ENCODE data around the gene SLC25A28.

SLC25A28 gene

DNA sequence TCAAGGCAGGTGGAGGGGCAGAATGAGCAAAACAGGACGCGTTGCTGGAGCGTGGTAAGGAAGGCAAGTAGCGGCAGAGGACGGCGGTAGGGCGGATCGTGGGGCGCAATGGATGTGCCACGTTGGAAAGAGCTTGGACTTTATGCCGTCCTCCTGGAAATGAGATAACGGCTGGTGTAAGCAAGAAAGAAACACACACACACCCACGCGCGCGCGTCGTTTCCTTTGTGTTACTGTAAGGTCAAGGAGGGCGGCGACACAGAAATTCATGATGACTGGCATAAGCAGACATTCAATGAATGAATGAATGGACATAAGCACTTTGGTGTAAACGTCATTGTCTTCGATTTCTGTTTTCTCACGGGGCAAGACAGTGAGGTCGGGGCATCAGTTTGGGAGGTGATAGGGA is 38.4 kb upstream of the SLC25A28 start:
- WGBS: 4% methylated on average over 24 of the region's 24 CpGs
- no peak overlapping the region for H2BK5ac ChIP-seq (ENCODE audit: low read depth, low read length, poor library complexity, severe bottlenecking)
- H2AFZ ChIP-seq (ENCODE audit: low read depth, low read length): peak overlapping the region; percentile 97

DNA sequence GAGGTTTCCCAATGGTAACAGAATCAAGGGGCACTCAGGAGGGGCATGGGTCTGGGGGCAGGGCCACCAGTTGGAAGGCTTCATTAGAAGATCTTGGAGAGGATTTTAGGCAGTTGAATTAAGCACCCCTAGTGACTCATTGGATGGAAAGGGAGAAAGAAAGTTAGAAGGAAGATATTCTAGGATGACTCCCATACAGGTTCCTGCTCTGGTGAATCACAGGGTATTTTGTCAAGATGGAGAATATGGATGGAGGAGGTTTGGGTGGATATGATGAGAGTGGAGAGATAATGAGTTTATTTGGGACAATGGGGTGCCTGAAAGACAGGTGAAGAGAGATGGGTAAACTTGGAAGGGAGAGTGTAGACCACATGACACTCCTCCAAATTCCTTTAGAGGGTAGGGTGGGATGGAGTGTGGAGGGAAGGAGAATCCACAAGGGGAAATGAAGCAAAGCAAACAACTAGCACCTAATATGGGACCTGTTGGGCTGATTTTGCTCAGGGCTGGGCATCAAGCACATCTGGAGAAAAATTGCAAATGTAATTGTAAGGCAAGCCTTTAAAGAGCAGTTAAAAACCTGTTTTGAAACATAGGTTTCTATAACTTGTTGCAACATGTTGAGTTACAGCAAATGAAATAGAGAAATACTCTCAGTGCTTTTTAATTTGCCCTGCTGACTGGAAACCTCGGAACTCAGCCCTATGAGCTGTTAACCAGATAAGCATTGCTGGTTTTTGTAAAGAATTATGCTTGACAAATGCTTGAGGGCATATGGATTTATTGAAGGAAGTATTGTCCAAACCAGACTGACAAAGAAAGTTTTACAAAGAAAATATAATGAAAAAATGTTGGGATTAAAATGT is 36.2 kb upstream of the SLC25A28 start:
- Histone ChIP-seq H3K27ac (ENCODE audit: low read length, poor library complexity, severe bottlenecking) (no peak overlapping the region), H2BK12ac (ENCODE audit: low read length in 2 of 2) (no peak overlapping the region), H2AK5ac (ENCODE audit: low read length, severe bottlenecking) (no peak overlapping the region), H3K4me3 (ENCODE audit: insufficient read depth in 1 of 2, low read depth in 1 of 2, low read length in 2 of 2) (no peak overlapping the region), H3K79me1 (replicated peaks; ENCODE audit: low read length, poor library complexity, severe bottlenecking) (peaks cover 6% of the 10 kb centered on the region), H4K8ac (ENCODE audit: low read length) (no peak overlapping the region), H2BK15ac (ENCODE audit: low read depth, poor library complexity, severe bottlenecking) (no peak overlapping the region), H3K36me3 (ENCODE audit: control insufficient read depth in 1 of 2, insufficient read depth in 2 of 2, low read depth in 1 of 2, low read length in 2 of 2) (no peaks in the 10 kb centered on the region), H2BK5ac (ENCODE audit: low read depth, low read length, poor library complexity, severe bottlenecking) (no peak overlapping the region), H3K18ac (ENCODE audit: low read depth in 1 of 2, low read length in 2 of 2) (no peak overlapping the region), H2AFZ (ENCODE audit: low read depth, low read length) (no peak overlapping the region), H3K9me3 (ENCODE audit: control insufficient read depth, low read length) (no peaks in the 10 kb centered on the region), H2BK120ac (ENCODE audit: low read depth, low read length) (no peak overlapping the region), H3K4me2 (ENCODE audit: low read length, poor library complexity, severe bottlenecking) (no peak overlapping the region), H3K4ac (ENCODE audit: low read depth in 1 of 2, low read length in 2 of 2) (no peak overlapping the region), H4K91ac (ENCODE audit: low read length) (no peak overlapping the region), H3K23ac (ENCODE audit: low read length in 2 of 2) (no peak overlapping the region), H3K4me1 (ENCODE audit: control insufficient read depth, insufficient read depth, low read depth, low read length) (peaks cover 6% of the 10 kb centered on the region), H3K27me3 (ENCODE audit: control insufficient read depth in 1 of 2, insufficient read depth in 1 of 2, low read length in 2 of 2) (no peaks in the 10 kb centered on the region), H3K9ac (ENCODE audit: low read length) (no peak overlapping the region), H3K14ac (ENCODE audit: low read length in 2 of 2) (no peak overlapping the region)
- no peak for DNase-seq
- WGBS: 6% methylated on average over 1 of the region's 1 CpG

More for the DNA sequence above, 38.4 kb upstream of the SLC25A28 start:
- Histone ChIP-seq H3K14ac (ENCODE audit: low read length in 2 of 2) (peak overlapping the region in 1 of 2 experiments; percentile 6), H3K9me3 (ENCODE audit: control insufficient read depth, low read length) (no peaks in the 10 kb centered on the region), H3K4me1 (ENCODE audit: control insufficient read depth, insufficient read depth, low read depth, low read length) (peaks cover 9% of the 10 kb centered on the region), H2AK5ac (ENCODE audit: low read length, severe bottlenecking) (no peak overlapping the region), H3K9ac (ENCODE audit: low read length) (peak overlapping the region; percentile 98), H3K79me1 (replicated peaks; ENCODE audit: low read length, poor library complexity, severe bottlenecking) (peaks cover 6% of the 10 kb centered on the region), H4K8ac (ENCODE audit: low read length) (peak overlapping the region; percentile 17), H3K36me3 (ENCODE audit: control insufficient read depth in 1 of 2, insufficient read depth in 2 of 2, low read depth in 1 of 2, low read length in 2 of 2) (peaks cover 3 to 19% of the 10 kb centered on the region in 2 experiments), H2BK15ac (ENCODE audit: low read depth, poor library complexity, severe bottlenecking) (no peak overlapping the region), H3K4me3 (ENCODE audit: insufficient read depth in 1 of 2, low read depth in 1 of 2, low read length in 2 of 2) (peak overlapping the region; percentile 81 to 86), H3K18ac (ENCODE audit: low read depth in 1 of 2, low read length in 2 of 2) (peak overlapping the region; percentile 1 to 58), H3K23ac (ENCODE audit: low read length in 2 of 2) (no peak overlapping the region), H3K27ac (ENCODE audit: low read length, poor library complexity, severe bottlenecking) (no peak overlapping the region), H2BK12ac (ENCODE audit: low read length in 2 of 2) (peak overlapping the region in 1 of 2 experiments; percentile 66), H3K4me2 (ENCODE audit: low read length, poor library complexity, severe bottlenecking) (peak overlapping the region; percentile 76), H3K4ac (ENCODE audit: low read depth in 1 of 2, low read length in 2 of 2) (peak overlapping the region in 1 of 2 experiments; percentile 33), H3K27me3 (ENCODE audit: control insufficient read depth in 1 of 2, insufficient read depth in 1 of 2, low read length in 2 of 2) (no peaks in the 10 kb centered on the region), H4K91ac (ENCODE audit: low read length) (no peak overlapping the region), H2BK120ac (ENCODE audit: low read depth, low read length) (no peak overlapping the region)
- DNase-seq: peak; percentile 51

GRCh38 chr10:99654390-99655175 is 34.3 kb upstream of the SLC25A28 start:
- WGBS: 88% methylated on average over 8 of the region's 9 CpGs

DNA sequence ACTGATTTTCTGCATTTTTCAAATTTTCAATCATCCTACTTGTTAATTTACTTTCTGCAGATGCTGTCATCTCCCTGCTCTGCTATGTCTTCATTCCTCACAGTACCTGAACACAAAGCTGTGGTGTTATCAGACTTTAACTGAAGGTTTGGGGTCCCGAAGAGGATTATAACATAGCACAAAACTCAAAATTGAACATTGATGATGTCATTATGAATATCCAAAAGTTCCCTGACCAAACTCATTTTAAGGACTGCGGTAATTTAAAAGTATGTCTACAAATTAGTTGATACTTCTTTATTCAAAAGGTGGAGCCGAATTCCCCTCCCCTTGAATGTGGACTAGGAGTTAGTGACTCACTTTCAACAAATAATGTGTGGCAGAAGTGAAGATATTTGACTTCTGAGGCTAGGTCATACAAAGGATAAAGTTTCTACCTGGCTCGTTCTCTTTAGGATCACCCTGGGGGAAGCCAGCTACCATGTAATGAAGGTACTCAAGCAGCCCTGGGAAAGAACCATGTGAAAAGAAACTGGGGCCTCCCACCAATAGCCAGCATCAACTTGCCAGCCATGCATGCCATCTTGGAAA is 32.7 kb upstream of the SLC25A28 start:
- Histone ChIP-seq H2BK5ac (ENCODE audit: low read depth, low read length, poor library complexity, severe bottlenecking) (no peak overlapping the region), H3K27ac (ENCODE audit: low read length, poor library complexity, severe bottlenecking) (no peak overlapping the region), H3K9ac (ENCODE audit: low read length) (no peak overlapping the region), H3K27me3 (ENCODE audit: control insufficient read depth in 1 of 2, insufficient read depth in 1 of 2, low read length in 2 of 2) (no peaks in the 10 kb centered on the region), H3K18ac (ENCODE audit: low read depth in 1 of 2, low read length in 2 of 2) (no peak overlapping the region), H2AK5ac (ENCODE audit: low read length, severe bottlenecking) (no peak overlapping the region), H4K8ac (ENCODE audit: low read length) (no peak overlapping the region), H2BK12ac (ENCODE audit: low read length in 2 of 2) (no peak overlapping the region), H4K91ac (ENCODE audit: low read length) (no peak overlapping the region), H3K23ac (ENCODE audit: low read length in 2 of 2) (no peak overlapping the region), H3K14ac (ENCODE audit: low read length in 2 of 2) (no peak overlapping the region), H3K4me2 (ENCODE audit: low read length, poor library complexity, severe bottlenecking) (no peak overlapping the region), H2BK120ac (ENCODE audit: low read depth, low read length) (no peak overlapping the region), H3K79me1 (replicated peaks; ENCODE audit: low read length, poor library complexity, severe bottlenecking) (no peaks in the 10 kb centered on the region), H3K9me3 (ENCODE audit: control insufficient read depth, low read length) (no peaks in the 10 kb centered on the region), H3K4ac (ENCODE audit: low read depth in 1 of 2, low read length in 2 of 2) (no peak overlapping the region), H3K36me3 (ENCODE audit: control insufficient read depth in 1 of 2, insufficient read depth in 2 of 2, low read depth in 1 of 2, low read length in 2 of 2) (no peaks in the 10 kb centered on the region), H2AFZ (ENCODE audit: low read depth, low read length) (no peak overlapping the region), H2BK15ac (ENCODE audit: low read depth, poor library complexity, severe bottlenecking) (no peak overlapping the region), H3K4me3 (ENCODE audit: insufficient read depth in 1 of 2, low read depth in 1 of 2, low read length in 2 of 2) (no peak overlapping the region), H3K4me1 (ENCODE audit: control insufficient read depth, insufficient read depth, low read depth, low read length) (no peaks in the 10 kb centered on the region)
- 98% methylated on average over 2 of the region's 4 CpGs for WGBS
- no peak for DNase-seq

More at GRCh38 chr10:99654390-99655175, 34.3 kb upstream of the SLC25A28 start:
- no peak overlapping the region for H3K4ac ChIP-seq (ENCODE audit: low read depth in 1 of 2, low read length in 2 of 2)
- no peak overlapping the region for H3K18ac ChIP-seq (ENCODE audit: low read depth in 1 of 2, low read length in 2 of 2)
- H4K91ac ChIP-seq (ENCODE audit: low read length): no peak overlapping the region
- DNase-seq: no peak
- no peak overlapping the region for H3K4me2 ChIP-seq (ENCODE audit: low read length, poor library complexity, severe bottlenecking)
- H3K23ac ChIP-seq (ENCODE audit: low read length in 2 of 2): no peak overlapping the region
- no peak overlapping the region for H2BK12ac ChIP-seq (ENCODE audit: low read length in 2 of 2)
- no peaks in the 10 kb centered on the region for H3K9me3 ChIP-seq (ENCODE audit: control insufficient read depth, low read length)
- no peak overlapping the region for H2AFZ ChIP-seq (ENCODE audit: low read depth, low read length)
- H3K79me1 ChIP-seq (replicated peaks; ENCODE audit: low read length, poor library complexity, severe bottlenecking): peaks cover 6% of the 10 kb centered on the region
- H4K8ac ChIP-seq (ENCODE audit: low read length): no peak overlapping the region
- H3K27me3 ChIP-seq (ENCODE audit: control insufficient read depth in 1 of 2, insufficient read depth in 1 of 2, low read length in 2 of 2): no peaks in the 10 kb centered on the region
- H3K4me1 ChIP-seq (ENCODE audit: control insufficient read depth, insufficient read depth, low read depth, low read length): peaks cover 3% of the 10 kb centered on the region
- H2BK120ac ChIP-seq (ENCODE audit: low read depth, low read length): no peak overlapping the region
- H2BK5ac ChIP-seq (ENCODE audit: low read depth, low read length, poor library complexity, severe bottlenecking): no peak overlapping the region
- H3K27ac ChIP-seq (ENCODE audit: low read length, poor library complexity, severe bottlenecking): no peak overlapping the region
- no peaks in the 10 kb centered on the region for H3K36me3 ChIP-seq (ENCODE audit: control insufficient read depth in 1 of 2, insufficient read depth in 2 of 2, low read depth in 1 of 2, low read length in 2 of 2)
- H2AK5ac ChIP-seq (ENCODE audit: low read length, severe bottlenecking): no peak overlapping the region
- no peak overlapping the region for H3K14ac ChIP-seq (ENCODE audit: low read length in 2 of 2)
- no peak overlapping the region for H3K4me3 ChIP-seq (ENCODE audit: insufficient read depth in 1 of 2, low read depth in 1 of 2, low read length in 2 of 2)
- H2BK15ac ChIP-seq (ENCODE audit: low read depth, poor library complexity, severe bottlenecking): no peak overlapping the region
- H3K9ac ChIP-seq (ENCODE audit: low read length): no peak overlapping the region

Data from mesenchymal stem cell (in vitro differentiated cells and primary cell).